Measurements from ENCODE around the gene PTPRN2.

Gene PTPRN2

DNA sequence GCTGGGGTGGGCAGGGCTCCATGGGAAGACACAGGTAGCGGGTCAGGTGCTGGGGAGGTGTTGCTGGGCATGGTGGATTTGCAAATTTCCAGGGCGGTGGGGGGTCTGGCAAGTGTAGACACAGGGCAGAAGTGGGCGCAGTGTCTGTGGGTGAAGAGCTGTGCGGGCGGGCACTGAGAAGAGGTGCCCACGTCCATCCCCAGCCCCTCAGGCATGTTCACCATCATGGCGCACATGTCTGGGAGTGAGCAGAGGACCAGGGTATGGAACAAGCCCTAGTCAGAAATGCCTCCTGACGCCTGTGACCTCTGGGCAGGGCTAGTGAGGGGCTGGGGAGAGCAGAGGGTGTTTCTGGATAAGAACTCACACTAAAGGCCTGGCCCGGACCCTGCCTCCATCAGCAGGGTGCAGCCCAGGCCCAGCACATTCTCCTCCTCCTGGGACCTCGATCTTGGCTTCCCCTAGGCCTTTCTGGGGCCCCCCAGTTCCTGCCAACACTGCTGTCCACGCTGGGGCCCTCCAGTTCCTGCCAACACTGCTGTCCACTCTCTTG, 612.9 kb downstream of the PTPRN2 start:
- DNase-seq (ENCODE audit: low spot score): no peak
- TF ChIP-seq, protein P1, sequence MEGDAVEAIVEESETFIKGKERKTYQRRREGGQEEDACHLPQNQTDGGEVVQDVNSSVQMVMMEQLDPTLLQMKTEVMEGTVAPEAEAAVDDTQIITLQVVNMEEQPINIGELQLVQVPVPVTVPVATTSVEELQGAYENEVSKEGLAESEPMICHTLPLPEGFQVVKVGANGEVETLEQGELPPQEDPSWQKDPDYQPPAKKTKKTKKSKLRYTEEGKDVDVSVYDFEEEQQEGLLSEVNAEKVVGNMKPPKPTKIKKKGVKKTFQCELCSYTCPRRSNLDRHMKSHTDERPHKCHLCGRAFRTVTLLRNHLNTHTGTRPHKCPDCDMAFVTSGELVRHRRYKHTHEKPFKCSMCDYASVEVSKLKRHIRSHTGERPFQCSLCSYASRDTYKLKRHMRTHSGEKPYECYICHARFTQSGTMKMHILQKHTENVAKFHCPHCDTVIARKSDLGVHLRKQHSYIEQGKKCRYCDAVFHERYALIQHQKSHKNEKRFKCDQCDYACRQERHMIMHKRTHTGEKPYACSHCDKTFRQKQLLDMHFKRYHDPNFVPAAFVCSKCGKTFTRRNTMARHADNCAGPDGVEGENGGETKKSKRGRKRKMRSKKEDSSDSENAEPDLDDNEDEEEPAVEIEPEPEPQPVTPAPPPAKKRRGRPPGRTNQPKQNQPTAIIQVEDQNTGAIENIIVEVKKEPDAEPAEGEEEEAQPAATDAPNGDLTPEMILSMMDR (IDR thresholded peaks at IDR 0.05; ENCODE audit: borderline replicate concordance, control extremely low read depth, extremely low read depth, insufficient read depth, missing control alignments): no peak
- in situ Hi-C loops (cut with MboI; ENCODE audit: low sequenced_read_pairs, unreplicated experiment): no loop called here

DNA sequence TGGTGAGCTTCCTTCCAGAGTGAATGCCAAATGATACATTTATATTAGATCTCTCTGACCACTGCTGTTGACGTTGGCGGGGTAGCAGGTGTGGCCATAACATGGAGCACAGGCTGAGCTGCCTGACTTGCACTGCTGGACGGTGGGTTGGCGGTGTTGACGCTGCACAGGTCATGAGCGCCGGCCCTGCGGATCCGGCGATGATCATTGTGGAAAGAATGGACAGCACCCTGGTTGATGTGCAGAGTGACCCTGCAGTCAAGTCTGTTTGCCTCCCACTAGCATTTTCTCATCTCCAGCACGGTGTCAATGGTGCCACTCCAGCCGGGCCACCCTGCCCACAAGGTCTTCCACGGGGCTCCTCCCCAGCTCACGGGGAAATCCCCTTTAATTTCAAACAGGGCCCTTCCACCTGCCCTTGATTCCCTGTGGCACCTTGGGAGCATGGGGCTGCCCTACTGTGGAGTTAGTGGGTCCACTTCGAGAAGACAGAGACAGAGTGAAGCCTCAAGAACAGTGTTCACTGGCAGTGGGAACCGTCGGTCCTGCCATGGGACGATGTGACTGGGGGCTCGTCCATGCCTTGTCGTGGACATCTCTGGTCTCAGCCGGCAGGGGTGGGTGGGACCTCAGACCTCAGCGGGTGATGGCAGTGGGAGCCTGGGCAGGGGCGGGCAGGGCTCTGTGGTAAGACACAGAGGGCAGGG, 613.5 kb downstream of the PTPRN2 start:
- in situ Hi-C loops (cut with MboI; ENCODE audit: low sequenced_read_pairs, unreplicated experiment): no loop called here
- TF ChIP-seq, protein P1 (IDR thresholded peaks at IDR 0.05; ENCODE audit: borderline replicate concordance, control extremely low read depth, extremely low read depth, insufficient read depth, missing control alignments): no peak
- no peak for DNase-seq (ENCODE audit: low spot score)

DNA sequence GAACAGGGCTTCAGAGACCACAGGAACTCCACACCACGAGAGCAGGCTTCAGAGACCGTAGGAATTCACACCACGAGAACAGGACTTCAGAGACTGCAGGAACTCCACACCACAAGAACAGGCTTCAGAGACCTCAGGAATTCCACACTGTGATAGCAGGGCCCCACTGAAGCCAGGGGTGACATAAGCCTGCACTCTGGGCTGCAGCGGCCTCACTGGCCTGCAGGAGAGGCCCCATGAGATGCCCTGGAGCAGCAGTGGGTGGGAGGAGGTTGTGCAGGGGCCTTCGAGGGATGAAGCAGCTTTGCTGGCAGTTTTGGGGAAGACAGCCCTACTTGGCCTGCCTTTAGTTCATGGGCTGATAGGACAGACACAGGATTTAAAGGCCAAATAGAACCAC, 614.7 kb downstream of the PTPRN2 start:
- in situ Hi-C loops (cut with MboI; ENCODE audit: low sequenced_read_pairs, unreplicated experiment): no loop called here
- TF ChIP-seq, protein P1 (IDR thresholded peaks at IDR 0.05; ENCODE audit: borderline replicate concordance, control extremely low read depth, extremely low read depth, insufficient read depth, missing control alignments): no peak
- no peak for DNase-seq (ENCODE audit: low spot score)

DNA sequence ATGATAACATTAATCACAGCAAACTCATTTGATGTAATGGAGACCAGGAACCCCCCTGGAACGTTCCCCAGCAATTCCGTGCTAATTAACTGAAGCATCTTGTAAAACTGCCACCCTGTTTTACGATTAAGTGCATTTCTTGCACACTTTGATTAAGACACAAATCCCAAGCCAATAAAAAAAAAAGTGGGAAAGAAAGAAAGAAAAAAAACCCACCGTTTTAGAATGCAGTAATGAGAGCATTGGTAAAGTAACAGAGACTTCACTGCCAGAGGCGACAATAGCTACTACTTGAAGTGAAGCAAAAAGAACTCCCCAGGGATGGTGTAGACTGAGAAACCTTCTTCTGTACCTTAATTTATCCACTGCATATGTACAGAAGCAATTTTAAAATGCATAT, 616.1 kb downstream of the PTPRN2 start:
- in situ Hi-C loops (cut with MboI; ENCODE audit: low sequenced_read_pairs, unreplicated experiment): no loop called here
- TF ChIP-seq, protein P1 (IDR thresholded peaks at IDR 0.05; ENCODE audit: borderline replicate concordance, control extremely low read depth, extremely low read depth, insufficient read depth, missing control alignments): no peak
- no peak for DNase-seq (ENCODE audit: low spot score)

DNA sequence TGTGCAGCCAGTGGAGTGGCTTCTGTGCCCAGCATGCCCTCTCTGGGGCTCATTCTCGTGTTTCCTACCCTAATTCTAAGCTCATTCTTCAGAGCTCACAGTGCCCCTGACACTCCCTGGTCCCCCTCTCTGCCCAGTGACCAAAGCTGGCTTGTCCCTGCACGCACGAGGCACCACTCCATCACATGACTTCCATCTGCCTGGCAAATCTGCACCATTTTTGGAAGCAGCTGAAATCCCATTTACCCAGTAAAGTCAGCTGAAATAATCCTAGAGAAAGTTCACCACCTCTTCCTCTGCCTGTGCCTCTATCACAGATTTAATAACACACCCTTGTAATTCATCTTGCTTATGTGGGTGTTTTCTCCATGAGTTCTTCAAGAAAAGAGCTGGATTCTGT, 616.9 kb downstream of the PTPRN2 start:
- TF ChIP-seq, protein P1 (IDR thresholded peaks at IDR 0.05; ENCODE audit: borderline replicate concordance, control extremely low read depth, extremely low read depth, insufficient read depth, missing control alignments): no peak
- in situ Hi-C loops (cut with MboI; ENCODE audit: low sequenced_read_pairs, unreplicated experiment): no loop called here
- no peak for DNase-seq (ENCODE audit: low spot score)

DNA sequence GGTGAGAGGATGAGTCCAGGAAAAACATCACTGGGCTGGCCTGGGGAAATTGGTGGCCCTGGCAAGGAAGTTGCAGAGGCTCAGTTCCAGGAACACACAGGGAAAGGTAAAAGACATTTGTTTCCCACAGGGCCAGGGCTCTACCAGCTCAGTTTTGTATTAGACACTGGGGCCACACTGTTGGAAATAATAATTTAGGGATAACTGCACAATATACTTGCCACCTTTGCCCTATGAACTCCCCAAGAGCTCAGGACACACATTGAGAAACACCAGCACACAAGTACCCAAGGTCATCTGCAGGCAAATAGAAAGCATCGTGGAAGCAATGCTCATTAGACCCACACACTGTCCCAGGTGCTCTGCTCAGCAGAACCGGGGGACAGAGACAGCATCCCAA, 617.6 kb downstream of the PTPRN2 start:
- TF ChIP-seq, protein P1 (IDR thresholded peaks at IDR 0.05; ENCODE audit: borderline replicate concordance, control extremely low read depth, extremely low read depth, insufficient read depth, missing control alignments): no peak
- DNase-seq (ENCODE audit: low spot score): no peak
- in situ Hi-C loops (cut with MboI; ENCODE audit: low sequenced_read_pairs, unreplicated experiment): no loop called here
